Mucosa of descending colon (tissue), 3 donors: ENCODE data around the gene ATG3. TPM values are rescaled to one million over a fixed set of nuclear protein-coding genes. Genes with fewer than 3 reads are reported as not detected.

ENCODE experiments used
- ATAC-seq: fragments of 200-7000 bp; cut with Tn5 transposase; one replicate; pipeline ENCODE4 v1.9.1; 2020; ENCODE audit warnings: mild to moderate bottlenecking, moderate library complexity
- DNase-seq, 3 donors: peaks; one replicate each; pipeline ENCODE4 v3.0.0-alpha.2; 2020
- H3K36me3 ChIP-seq: fragments of 200-600 bp; one replicate; pipeline ENCODE4 v1.8.0; 2021; ENCODE audit warnings: low read depth, mild to moderate bottlenecking
- H3K4me1 ChIP-seq: fragments of 200-600 bp; one replicate; pipeline ENCODE4 v1.8.0; 2021; ENCODE audit warnings: low read depth, mild to moderate bottlenecking
- H3K4me3 ChIP-seq: fragments of 200-600 bp; one replicate; pipeline ENCODE4 v1.8.0; 2021; ENCODE audit warnings: mild to moderate bottlenecking
- H3K9me3 ChIP-seq: fragments of 200-600 bp; one replicate; pipeline ENCODE4 v1.8.0; 2021; ENCODE audit warnings: mild to moderate bottlenecking
- CTCF ChIP-seq: fragments of 200-600 bp; IDR thresholded peaks from one replicate; pipeline ENCODE4 v1.8.0; 2022; ENCODE audit warnings: antibody characterized with exemption, mild to moderate bottlenecking
- intact Hi-C, 2 donors: fragments of 100-400 bp; cut with DNase I in 1 of 2; cut with micrococcal nuclease in 1 of 2; formaldehyde crosslinking; loops; one replicate each; pipeline versions ENCODE4 v1.11.0 to v1.11.1; 2022; cut with DNase I, micrococcal nuclease
- total RNA-seq, 3 donors: library from RNA; stranded (reverse); fragmentation: NEBNext Ultra II Directional in 2 of 3; extraction: Animal tissue kit (Norgen Biotek cat#: 25700) in 2 of 3; gene quantifications; one replicate each; pipeline versions ENCODE4 v1.2.1 to v1.2.4, GENCODE V29; 2021 to 2023
- donor health status: DM: no; HTN: no; CAD: no; lungs with moderate emphysema.
- donor health status: DM: no; HTN: no; CAD: no.
- donor health status: DM: no; HTN: yes; CAD: no.

ATG3 gene
- total RNA-seq, 3 donors from 2014 or later = 44.1 to 60.0 (median 51.0) TPM

DNA sequence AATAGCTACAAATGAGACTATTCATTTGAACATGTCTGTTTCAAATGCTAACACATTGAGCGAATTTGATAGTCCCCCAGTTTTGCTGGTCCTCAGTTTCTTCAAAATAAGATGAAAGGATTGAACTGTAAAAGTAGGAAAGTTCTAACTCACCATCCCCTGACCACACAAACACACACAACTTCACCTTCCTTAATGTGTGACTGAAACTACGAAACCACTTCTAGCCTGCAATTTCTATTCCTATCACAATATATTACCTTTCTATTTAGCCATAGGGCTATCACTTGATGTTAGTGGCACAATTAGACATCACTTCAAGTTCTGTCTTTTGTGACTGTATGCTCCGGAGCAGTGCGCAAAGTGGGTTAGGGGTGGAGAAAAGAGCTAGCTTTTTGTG, 77.4 kb downstream of the ATG3 start:
- Histone ChIP-seq H3K9me3 (no peaks in the 10 kb centered on the region), H3K4me3 (no peak overlapping the region), H3K36me3 (no peaks in the 10 kb centered on the region), H3K4me1 (no peaks in the 10 kb centered on the region)
- DNase-seq (no peak), ATAC-seq (no peak)
- no peak for TF ChIP-seq CTCF
- intact Hi-C loops = no loop called here

GRCh38 chr3:112482675-112483074, 79.1 kb downstream of the ATG3 start:
- Histone ChIP-seq H3K4me3 (no peak overlapping the region), H3K4me1 (no peaks in the 10 kb centered on the region), H3K36me3 (no peaks in the 10 kb centered on the region), H3K9me3 (no peaks in the 10 kb centered on the region)
- intact Hi-C loops = no loop called here
- DNase-seq (no peak), ATAC-seq (no peak)
- no peak for TF ChIP-seq CTCF

Other genes starting within 250 kb of the ATG3 start
- gene CD200, start 228.8 kb downstream of the ATG3 start, total RNA-seq = 1 to 10 TPM; 3.3 to 6.4 (median 3.9) TPM
- gene BTLA, start 62.5 kb downstream of the ATG3 start, total RNA-seq = 1 to 10 TPM in 2 of 3 donors, under 1 TPM in 1; 0.51 to 1.4 (median 1.4) TPM
- gene SLC35A5, start 83 bp upstream of the ATG3 start, total RNA-seq = 10 to 100 TPM; 34.9 to 39.4 (median 36.3) TPM
- 10 to 100 TPM in 2 of 3 donors, 1 to 10 TPM in 1; 5.9 to 58.7 (median 53.2) TPM for gene CCDC80, start 79.2 kb upstream of the ATG3 start, total RNA-seq